ENCODE results near the gene PPP1R16B.

- TF ChIP-seq POLR2AphosphoS5 (IDR thresholded peaks at IDR 0.05; ENCODE audit: low read depth, low read length) (no peak), TAF1 (IDR thresholded peaks at IDR 0.05; ENCODE audit: borderline replicate concordance, insufficient read depth, low read length) (no peak)
- TF ChIP-seq, protein P1, sequence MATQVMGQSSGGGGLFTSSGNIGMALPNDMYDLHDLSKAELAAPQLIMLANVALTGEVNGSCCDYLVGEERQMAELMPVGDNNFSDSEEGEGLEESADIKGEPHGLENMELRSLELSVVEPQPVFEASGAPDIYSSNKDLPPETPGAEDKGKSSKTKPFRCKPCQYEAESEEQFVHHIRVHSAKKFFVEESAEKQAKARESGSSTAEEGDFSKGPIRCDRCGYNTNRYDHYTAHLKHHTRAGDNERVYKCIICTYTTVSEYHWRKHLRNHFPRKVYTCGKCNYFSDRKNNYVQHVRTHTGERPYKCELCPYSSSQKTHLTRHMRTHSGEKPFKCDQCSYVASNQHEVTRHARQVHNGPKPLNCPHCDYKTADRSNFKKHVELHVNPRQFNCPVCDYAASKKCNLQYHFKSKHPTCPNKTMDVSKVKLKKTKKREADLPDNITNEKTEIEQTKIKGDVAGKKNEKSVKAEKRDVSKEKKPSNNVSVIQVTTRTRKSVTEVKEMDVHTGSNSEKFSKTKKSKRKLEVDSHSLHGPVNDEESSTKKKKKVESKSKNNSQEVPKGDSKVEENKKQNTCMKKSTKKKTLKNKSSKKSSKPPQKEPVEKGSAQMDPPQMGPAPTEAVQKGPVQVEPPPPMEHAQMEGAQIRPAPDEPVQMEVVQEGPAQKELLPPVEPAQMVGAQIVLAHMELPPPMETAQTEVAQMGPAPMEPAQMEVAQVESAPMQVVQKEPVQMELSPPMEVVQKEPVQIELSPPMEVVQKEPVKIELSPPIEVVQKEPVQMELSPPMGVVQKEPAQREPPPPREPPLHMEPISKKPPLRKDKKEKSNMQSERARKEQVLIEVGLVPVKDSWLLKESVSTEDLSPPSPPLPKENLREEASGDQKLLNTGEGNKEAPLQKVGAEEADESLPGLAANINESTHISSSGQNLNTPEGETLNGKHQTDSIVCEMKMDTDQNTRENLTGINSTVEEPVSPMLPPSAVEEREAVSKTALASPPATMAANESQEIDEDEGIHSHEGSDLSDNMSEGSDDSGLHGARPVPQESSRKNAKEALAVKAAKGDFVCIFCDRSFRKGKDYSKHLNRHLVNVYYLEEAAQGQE (IDR thresholded peaks at IDR 0.05; ENCODE audit: insufficient read depth in 1 of 2, low read depth in 2 of 2, low read length in 2 of 2) = no peak
Measured at GRCh38 chr20:38782275-38782674, 23.2 kb upstream of the PPP1R16B start.
